Putamen (tissue), 1 donor: Measurements from ENCODE around the gene GALR2.

Experiments used
- DNase-seq: peaks from one replicate; pipeline ENCODE4 v3.0.0-alpha.2; 2016; ENCODE audit warnings: low spot score

GALR2 gene

GRCh38 chr17:76095943-76096342 is 21.4 kb downstream of the GALR2 start:
- no peak for DNase-seq

- no peak for DNase-seq
These were observed 23.2 kb downstream of the GALR2 start for GRCh38 chr17:76097716-76098295.

GRCh38 chr17:76102944-76103273 is 28.3 kb downstream of the GALR2 start:
- no peak for DNase-seq

GRCh38 chr17:76103274-76104139 is 28.9 kb downstream of the GALR2 start, which contains the start of gene EXOC7:
Gene EXOC7 (minus strand): TSS chr17:76103787. CDS start chr17:76103692, 95 bp downstream.
- DNase-seq: peak; percentile 92

GRCh38 chr17:76104140-76104895 is 29.7 kb downstream of the GALR2 start:
- DNase-seq: no peak

GRCh38 chr17:76104896-76105231 is 30.3 kb downstream of the GALR2 start:
- DNase-seq: no peak

- DNase-seq: no peak
These were observed 32.1 kb downstream of the GALR2 start for GRCh38 chr17:76106703-76107102.

GRCh38 chr17:76107509-76107908 is 32.9 kb downstream of the GALR2 start:
- no peak for DNase-seq

GRCh38 chr17:76111956-76112355 is 37.4 kb downstream of the GALR2 start:
- no peak for DNase-seq

- no peak for DNase-seq
These were observed 40.7 kb downstream of the GALR2 start for GRCh38 chr17:76115138-76115754.

- no peak for DNase-seq
These were observed 45.1 kb downstream of the GALR2 start for GRCh38 chr17:76119409-76120371.

- DNase-seq: no peak
These were observed 46.1 kb downstream of the GALR2 start for GRCh38 chr17:76120658-76121008.

GRCh38 chr17:76121932-76122430 is 47.4 kb downstream of the GALR2 start:
- no peak for DNase-seq

- no peak for DNase-seq
These were observed 48.0 kb downstream of the GALR2 start for GRCh38 chr17:76122431-76123190.

- no peak for DNase-seq
These were observed 48.6 kb downstream of the GALR2 start for GRCh38 chr17:76123191-76123499.

- no peak for DNase-seq
These were observed 49.4 kb downstream of the GALR2 start for GRCh38 chr17:76123749-76124581.

- no peak for DNase-seq
These were observed 50.2 kb downstream of the GALR2 start for GRCh38 chr17:76124582-76125390.

GRCh38 chr17:76125391-76125675 is 50.8 kb downstream of the GALR2 start:
- no peak for DNase-seq

GRCh38 chr17:76125922-76126321 is 51.3 kb downstream of the GALR2 start:
- no peak for DNase-seq
